Adipocyte (in vitro differentiated cells): ENCODE measurements around the gene ADAMTSL2.

Experiments
- DNase-seq: peaks from one replicate; pipeline ENCODE4 v3.0.0-alpha.2; 2015; ENCODE audit warnings: low read depth
- H3K27me3 ChIP-seq: replicated peaks from 2 replicates; pipeline ENCODE4 v1.7.0; 2013; ENCODE audit warnings: mild to moderate bottlenecking, low read length, moderate library complexity; ENCODE audit not compliant: control insufficient read depth, insufficient read depth
- H3K36me3 ChIP-seq: 2 replicates; pipeline ENCODE4 v1.7.0; 2013; ENCODE audit warnings: low read length, mild to moderate bottlenecking, moderate library complexity; ENCODE audit not compliant: control insufficient read depth, insufficient read depth, severe bottlenecking
- H3K4me1 ChIP-seq: 2 replicates; pipeline ENCODE4 v1.7.0; 2013; ENCODE audit warnings: mild to moderate bottlenecking, low read length, moderate library complexity; ENCODE audit not compliant: control insufficient read depth, insufficient read depth
- H3K4me3 ChIP-seq: 2 replicates; pipeline ENCODE4 v1.7.0; 2013; ENCODE audit warnings: mild to moderate bottlenecking, low read length, moderate library complexity
- H3K9ac ChIP-seq: 2 replicates; pipeline ENCODE4 v1.7.0; 2013; ENCODE audit warnings: mild to moderate bottlenecking, low read length, moderate library complexity
- H3K9me3 ChIP-seq: 2 replicates; pipeline ENCODE4 v1.7.0; 2013; ENCODE audit warnings: mild to moderate bottlenecking, low read length, moderate library complexity; ENCODE audit not compliant: control insufficient read depth

Gene ADAMTSL2

GRCh38 chr9:133514460-133515239 lies 19.9 kb upstream of the ADAMTSL2 start:
- H3K27me3 ChIP-seq, result peaks cover 10% of the 10 kb centered on the region
- no peaks in the 10 kb centered on the region for H3K36me3 ChIP-seq
- no peak overlapping the region for H3K9ac ChIP-seq
- H3K9me3 ChIP-seq, result no peaks in the 10 kb centered on the region
- no peak overlapping the region for H3K4me3 ChIP-seq
- no peak for DNase-seq
- H3K4me1 ChIP-seq, result no peaks in the 10 kb centered on the region

GRCh38 chr9:133515240-133515610 lies 19.3 kb upstream of the ADAMTSL2 start:
- H3K4me1 ChIP-seq, result no peaks in the 10 kb centered on the region
- no peaks in the 10 kb centered on the region for H3K36me3 ChIP-seq
- no peak overlapping the region for H3K4me3 ChIP-seq
- H3K9ac ChIP-seq, result no peak overlapping the region
- no peak for DNase-seq
- peaks cover 10% of the 10 kb centered on the region for H3K27me3 ChIP-seq
- H3K9me3 ChIP-seq, result no peaks in the 10 kb centered on the region

GRCh38 chr9:133515615-133516255 lies 18.8 kb upstream of the ADAMTSL2 start:
- H3K36me3 ChIP-seq, result no peaks in the 10 kb centered on the region
- no peak overlapping the region for H3K9ac ChIP-seq
- H3K27me3 ChIP-seq, result peaks cover 10% of the 10 kb centered on the region
- no peak overlapping the region for H3K4me3 ChIP-seq
- DNase-seq, result no peak
- no peaks in the 10 kb centered on the region for H3K9me3 ChIP-seq
- no peaks in the 10 kb centered on the region for H3K4me1 ChIP-seq

DNA sequence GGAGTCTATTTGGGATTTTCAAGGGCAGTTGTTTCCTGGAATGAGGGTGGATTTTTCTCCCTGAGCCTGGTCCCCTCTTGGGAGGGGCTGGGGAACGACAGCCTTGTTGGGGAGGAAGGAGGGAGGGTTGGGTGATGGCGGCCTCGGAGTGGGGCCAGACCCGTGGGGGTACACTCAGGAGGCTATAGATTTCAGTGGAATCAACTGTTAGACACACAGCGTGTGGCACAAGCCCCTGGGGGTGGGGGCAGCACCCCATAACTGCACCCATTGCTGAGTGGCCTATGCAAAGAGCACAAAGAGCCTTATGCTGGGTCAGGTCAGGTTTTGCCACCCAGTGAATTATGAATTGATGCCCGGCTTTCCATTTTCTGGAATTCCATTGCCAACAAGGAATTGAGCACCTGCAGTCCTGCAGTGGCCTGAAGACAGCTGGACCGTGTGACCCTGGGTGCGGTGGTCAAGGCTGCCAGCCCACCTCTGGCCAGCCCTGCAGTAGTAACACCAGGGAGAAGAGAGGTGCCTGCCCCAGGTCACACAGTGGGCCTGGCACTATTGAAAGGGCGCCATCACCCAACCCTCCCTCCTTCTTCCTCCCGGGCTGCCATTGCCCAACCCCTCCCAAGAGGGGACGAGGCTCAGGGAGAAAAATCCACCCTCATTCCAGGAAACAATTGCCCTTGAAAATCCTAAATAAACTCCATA lies 18.1 kb upstream of the ADAMTSL2 start:
- Histone ChIP-seq H3K9me3 (no peaks in the 10 kb centered on the region), H3K4me1 (no peaks in the 10 kb centered on the region), H3K36me3 (no peaks in the 10 kb centered on the region), H3K4me3 (no peak overlapping the region), H3K27me3 (peaks cover 10% of the 10 kb centered on the region), H3K9ac (no peak overlapping the region)
- DNase-seq, result no peak

GRCh38 chr9:133516961-133517350 lies 17.5 kb upstream of the ADAMTSL2 start:
- Histone ChIP-seq H3K36me3 (no peaks in the 10 kb centered on the region), H3K9me3 (no peaks in the 10 kb centered on the region), H3K9ac (no peak overlapping the region), H3K4me3 (no peak overlapping the region), H3K27me3 (peaks cover 13% of the 10 kb centered on the region), H3K4me1 (no peaks in the 10 kb centered on the region)
- no peak for DNase-seq

- Histone ChIP-seq H3K36me3 (no peaks in the 10 kb centered on the region), H3K27me3 (peaks cover 15% of the 10 kb centered on the region), H3K4me3 (no peak overlapping the region), H3K9me3 (no peaks in the 10 kb centered on the region), H3K9ac (no peak overlapping the region), H3K4me1 (no peaks in the 10 kb centered on the region)
- DNase-seq, result no peak
Observed at GRCh38 chr9:133517711-133518110, 16.8 kb upstream of the ADAMTSL2 start.

GRCh38 chr9:133518200-133518599 lies 16.3 kb upstream of the ADAMTSL2 start:
- no peaks in the 10 kb centered on the region for H3K9me3 ChIP-seq
- H3K4me3 ChIP-seq, result no peak overlapping the region
- peaks cover 20% of the 10 kb centered on the region for H3K27me3 ChIP-seq
- H3K36me3 ChIP-seq, result no peaks in the 10 kb centered on the region
- no peaks in the 10 kb centered on the region for H3K4me1 ChIP-seq
- no peak overlapping the region for H3K9ac ChIP-seq
- no peak for DNase-seq

DNA sequence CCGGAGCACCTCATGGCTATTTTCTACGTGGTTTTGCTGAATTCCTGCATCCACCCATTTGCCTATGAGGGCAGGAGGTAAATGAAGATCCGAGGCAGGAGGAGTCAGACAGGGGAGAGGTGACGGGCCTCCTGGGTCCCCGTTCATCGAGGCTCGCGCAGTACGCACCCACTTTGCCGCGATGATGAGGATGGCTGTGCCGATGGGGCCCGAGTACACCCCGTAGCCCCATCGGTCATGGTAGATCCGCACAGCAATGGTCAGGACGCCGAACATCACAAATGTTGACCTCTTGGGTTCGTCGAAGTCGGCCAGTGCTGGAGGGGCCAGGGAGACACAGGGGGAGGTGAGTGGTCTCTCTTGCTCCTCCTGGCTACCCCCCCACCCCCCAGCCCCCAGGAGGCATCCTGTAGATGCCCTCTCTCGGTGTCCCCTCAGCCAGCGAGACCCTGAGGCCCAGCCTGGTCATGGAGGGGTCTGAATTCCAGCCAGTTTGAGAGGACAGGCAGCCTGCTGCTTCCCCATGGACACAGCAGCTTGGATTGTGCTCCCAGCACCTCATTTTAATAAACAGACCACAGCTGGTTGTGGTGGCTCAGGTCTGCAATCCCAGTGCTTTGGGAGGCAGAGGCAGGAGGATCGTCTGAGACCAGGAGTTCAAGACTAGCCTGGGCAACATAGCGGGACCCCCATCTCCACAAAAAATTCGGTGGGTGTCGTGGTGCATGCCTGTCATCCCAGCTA lies 15.6 kb upstream of the ADAMTSL2 start:
- no peaks in the 10 kb centered on the region for H3K9me3 ChIP-seq
- peaks cover 26% of the 10 kb centered on the region for H3K27me3 ChIP-seq
- no peak for DNase-seq
- H3K9ac ChIP-seq, result no peak overlapping the region
- no peaks in the 10 kb centered on the region for H3K36me3 ChIP-seq
- no peaks in the 10 kb centered on the region for H3K4me1 ChIP-seq
- no peak overlapping the region for H3K4me3 ChIP-seq

- H3K4me3 ChIP-seq, result no peak overlapping the region
- no peaks in the 10 kb centered on the region for H3K9me3 ChIP-seq
- DNase-seq, result peak; percentile 22
- no peaks in the 10 kb centered on the region for H3K36me3 ChIP-seq
- H3K4me1 ChIP-seq, result no peaks in the 10 kb centered on the region
- H3K9ac ChIP-seq, result no peak overlapping the region
- peaks cover 26% of the 10 kb centered on the region for H3K27me3 ChIP-seq
Observed at GRCh38 chr9:133519693-133520092, 14.8 kb upstream of the ADAMTSL2 start.

DNA sequence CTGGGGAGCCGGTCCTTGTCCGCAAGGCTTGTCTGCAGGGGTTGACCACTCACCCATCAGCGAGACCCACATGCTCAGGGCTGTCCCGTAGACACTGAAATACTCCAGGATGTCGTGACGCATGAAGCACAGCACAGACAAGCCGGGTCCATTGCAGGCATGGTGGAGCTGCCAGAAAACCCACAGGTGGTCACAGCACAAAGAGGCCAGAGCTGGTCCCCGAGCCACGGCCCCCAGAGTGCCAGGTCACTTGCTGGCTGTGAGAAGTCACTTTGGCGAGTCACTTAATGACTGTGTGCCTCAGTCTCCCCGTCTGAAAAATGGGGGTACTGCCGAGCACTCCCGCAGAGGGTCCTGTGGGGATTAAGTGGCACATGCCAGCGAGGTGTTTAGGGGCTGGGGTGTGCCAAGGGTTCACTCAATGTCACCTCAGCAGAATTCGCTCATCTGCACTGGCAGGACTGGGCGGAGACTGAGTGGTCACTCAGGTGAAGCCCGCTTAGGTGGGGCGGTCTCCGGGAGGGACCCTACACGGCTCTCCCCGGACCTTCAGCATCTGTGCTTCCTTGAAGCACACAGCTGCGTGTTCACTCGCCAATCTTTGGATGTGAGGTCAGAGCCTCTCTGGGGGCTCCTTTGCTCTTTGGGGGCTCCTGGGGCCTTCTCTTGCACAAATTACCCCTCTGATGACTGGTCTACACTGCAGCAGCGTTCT lies 14.2 kb upstream of the ADAMTSL2 start:
- no peak for DNase-seq
- Histone ChIP-seq H3K36me3 (no peaks in the 10 kb centered on the region), H3K9me3 (no peaks in the 10 kb centered on the region), H3K9ac (no peak overlapping the region), H3K4me3 (no peak overlapping the region), H3K4me1 (no peaks in the 10 kb centered on the region), H3K27me3 (peaks cover 26% of the 10 kb centered on the region)
